GM12801 (cell line): ENCODE measurements around the gene PHF14.

Source experiments
- TF ChIP-seq, protein P1 (sequence below): IDR thresholded peaks from one replicate; pipeline ENCODE4 v1.5.1; 2011; ENCODE audit warnings: control low read depth; ENCODE audit not compliant: insufficient read length; ENCODE audit errors: extremely low read depth

The PHF14 gene

DNA sequence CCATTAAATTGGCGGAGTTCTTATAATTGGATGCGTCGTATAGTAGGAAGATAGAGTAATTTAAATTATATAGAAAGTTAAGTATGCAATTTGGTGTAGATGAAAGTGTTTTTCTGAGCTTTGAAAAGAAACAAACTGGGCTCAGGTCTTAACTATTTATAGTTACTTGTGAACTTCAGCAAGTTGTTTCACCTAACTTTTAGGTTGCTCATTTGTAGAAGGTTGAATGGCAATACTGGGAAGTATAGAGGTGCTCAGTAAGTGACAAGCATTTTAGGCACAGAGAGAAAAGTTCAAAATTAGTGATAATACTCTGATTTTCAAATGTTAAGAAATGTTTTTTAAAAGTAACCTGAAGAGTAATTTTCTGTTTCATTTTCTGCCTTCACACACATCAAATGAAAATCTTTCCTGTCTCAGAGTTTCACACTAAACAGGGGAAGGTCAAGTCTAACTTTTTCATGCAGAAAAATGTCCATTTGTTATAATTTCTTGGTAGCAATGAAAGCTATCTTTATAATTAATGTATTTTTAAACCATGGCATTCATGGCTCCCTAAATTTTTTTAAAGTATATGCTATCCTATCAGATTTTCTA, 146.5 kb downstream of the PHF14 start:
- TF ChIP-seq, protein P1, sequence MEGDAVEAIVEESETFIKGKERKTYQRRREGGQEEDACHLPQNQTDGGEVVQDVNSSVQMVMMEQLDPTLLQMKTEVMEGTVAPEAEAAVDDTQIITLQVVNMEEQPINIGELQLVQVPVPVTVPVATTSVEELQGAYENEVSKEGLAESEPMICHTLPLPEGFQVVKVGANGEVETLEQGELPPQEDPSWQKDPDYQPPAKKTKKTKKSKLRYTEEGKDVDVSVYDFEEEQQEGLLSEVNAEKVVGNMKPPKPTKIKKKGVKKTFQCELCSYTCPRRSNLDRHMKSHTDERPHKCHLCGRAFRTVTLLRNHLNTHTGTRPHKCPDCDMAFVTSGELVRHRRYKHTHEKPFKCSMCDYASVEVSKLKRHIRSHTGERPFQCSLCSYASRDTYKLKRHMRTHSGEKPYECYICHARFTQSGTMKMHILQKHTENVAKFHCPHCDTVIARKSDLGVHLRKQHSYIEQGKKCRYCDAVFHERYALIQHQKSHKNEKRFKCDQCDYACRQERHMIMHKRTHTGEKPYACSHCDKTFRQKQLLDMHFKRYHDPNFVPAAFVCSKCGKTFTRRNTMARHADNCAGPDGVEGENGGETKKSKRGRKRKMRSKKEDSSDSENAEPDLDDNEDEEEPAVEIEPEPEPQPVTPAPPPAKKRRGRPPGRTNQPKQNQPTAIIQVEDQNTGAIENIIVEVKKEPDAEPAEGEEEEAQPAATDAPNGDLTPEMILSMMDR, result no peak

DNA sequence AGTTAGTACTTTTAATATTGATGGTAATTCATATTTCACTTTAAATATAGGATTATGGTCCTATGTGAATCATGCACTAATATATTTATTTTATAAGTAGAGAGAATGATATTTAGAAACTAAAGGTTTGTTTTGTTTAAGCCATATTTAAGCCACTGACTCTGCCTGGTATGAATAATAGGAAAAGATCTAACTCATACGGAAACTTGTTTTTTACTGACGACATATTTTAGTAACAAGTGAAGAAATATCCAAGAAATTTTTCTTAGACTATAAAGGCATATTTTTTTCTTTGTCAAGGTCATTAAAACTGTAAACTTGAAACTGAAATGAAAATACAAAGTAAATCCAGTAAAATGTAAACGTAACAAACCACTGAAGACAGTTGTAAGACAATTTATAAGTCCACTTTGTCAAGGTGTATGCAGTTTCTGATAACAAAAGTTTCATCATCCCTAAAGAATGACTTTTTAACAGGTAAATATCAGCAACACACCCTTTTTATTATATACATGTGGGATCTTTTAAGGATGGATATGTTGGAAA, 147.1 kb downstream of the PHF14 start:
- TF ChIP-seq, protein P1, result no peak

DNA sequence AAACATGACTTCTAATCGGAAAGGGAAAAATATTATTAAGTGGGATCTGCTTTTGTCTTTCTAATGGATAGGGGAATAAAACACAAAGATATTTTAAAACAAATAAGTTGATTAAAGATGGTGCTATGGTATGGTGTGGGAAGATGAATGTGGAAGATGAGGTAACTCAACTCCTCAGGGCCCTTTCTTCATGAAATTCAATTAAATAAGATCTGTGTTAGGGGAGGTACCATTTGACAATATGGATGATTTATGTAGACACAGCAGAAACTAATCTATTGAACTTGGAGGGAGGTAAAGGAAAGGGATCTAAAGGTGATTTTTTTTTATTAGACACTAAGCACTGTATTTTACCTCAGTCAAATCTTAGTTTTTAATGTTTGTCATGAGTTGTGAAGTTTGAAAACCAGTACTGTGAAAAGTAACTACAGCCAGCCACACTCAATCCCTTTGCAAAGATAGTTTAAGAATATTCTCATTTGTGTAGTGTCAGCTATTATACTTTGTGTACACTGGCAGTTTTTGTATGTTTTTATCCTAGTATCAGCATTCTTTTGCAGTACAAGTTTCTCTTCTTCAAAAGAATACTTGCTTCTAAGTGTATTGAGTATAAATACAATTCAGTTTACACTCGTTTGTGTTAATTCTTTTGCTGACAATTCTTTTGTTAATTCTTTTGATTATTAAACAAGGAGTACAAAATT, 151.3 kb downstream of the PHF14 start:
- TF ChIP-seq, protein P1, result no peak

DNA sequence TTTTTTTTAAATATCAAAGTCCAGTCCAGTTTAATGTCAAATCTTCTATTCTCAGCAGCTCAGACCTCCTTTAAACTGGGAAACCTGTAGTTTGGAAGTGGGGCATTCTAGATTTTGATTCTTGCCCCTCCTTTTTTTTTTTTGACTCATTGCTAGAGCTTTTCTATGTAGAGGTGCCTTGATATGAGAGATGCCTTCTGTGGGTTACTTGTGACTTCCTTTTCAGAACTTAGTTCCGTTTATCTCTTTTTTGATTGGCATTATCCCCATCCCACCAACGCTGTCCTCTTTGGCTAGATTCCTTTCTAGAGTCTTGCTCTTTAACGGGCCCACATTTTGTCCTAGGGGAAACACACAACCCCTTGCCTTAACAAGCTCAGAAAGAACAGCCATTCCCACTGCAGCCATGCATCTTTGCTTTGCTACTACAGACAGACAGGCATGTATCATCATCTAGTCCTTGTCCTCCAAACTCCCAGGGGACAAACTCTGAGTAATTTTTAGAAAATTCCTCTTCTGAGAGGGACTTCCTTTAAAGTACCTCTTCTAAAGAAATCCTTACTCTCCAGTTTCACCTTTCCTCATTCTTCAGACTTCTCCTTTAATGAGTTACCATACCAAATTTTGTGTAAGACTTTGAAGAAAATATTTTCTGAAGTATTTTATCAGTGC, 153.6 kb downstream of the PHF14 start:
- TF ChIP-seq, protein P1, result no peak

DNA sequence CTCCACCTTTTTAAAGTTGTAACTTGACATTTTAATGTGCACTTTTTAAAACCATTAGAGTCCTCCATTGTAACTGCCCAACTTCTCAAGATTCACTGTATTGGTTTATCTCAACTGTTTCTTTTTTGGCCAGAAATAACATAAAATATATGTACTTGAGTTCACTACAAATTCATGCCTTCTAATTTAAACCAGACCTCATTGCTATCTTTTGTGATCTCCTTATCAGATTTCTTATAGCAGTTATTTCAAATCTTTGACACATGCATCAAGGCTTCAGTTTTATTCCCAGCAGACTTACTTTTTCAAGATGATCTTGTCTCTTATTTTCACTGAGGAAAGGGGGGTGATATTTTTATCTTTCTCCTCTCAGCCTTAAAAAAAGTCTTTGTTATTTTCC, 154.3 kb downstream of the PHF14 start:
- TF ChIP-seq, protein P1, result no peak

DNA sequence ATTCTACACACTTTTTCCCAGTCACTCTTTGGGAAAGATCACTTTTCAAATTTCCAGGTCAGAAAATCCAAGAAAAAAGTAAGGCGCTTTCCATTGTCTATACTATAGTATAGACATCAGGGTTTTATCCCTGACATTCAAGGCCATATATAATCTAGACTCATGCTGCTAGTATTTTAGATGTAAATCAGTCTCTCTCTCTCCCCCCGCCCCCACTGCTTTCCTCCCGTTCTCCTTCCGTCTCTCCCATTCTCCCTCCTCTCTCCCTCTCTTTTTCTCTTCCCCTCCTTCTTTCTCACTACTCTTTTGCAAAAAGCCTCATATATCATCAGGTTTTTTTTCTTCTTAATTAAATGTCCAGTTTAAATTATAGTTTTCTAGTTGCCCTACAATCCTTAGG, 154.8 kb downstream of the PHF14 start:
- TF ChIP-seq, protein P1, result no peak

DNA sequence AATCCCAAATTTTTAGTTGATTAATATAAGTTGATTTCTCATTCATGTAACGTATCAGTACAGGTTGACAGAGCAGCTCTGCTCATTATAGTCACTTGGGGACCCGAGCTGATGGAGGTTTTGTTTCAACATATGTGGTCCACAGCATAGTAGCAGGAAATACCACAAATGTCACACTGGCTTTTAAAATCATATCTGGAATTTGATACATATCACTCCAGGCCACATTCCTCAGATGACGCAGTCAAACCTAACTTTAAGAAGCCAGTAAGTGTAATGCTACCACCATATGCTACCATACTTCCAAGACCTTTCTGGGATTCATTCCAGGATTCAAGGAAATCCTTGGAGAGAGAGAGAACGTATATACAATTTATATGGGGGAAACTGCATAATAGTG, 156.3 kb downstream of the PHF14 start:
- TF ChIP-seq, protein P1, result no peak
